Measurements from ENCODE around the gene ANG.
"Not testable (repeated sequence)": the region's sequence is repeated elsewhere in the genome, so short reads cannot be mapped to it uniquely, and the experiment has no call there.

ANG gene

DNA sequence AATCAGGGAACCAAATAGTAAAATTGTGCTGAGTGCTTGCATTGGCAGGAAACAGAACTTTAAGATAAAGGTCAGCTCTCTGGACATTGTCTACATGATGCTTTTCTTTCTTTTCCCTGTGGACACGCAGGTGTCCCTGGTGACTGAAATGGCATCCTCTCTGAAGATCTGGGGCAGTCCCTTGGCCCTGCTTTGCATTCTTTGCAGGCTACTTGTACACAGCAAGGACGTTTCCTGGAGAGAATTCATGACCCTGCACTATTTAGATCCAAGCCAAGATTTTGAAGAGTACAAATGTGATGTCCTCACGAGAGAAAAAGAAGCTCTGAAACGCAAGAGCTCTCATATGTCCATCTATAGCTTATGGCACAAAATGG, 45.9 kb downstream of the ANG start:
- in situ Hi-C loops (cut with MboI; ENCODE audit: low sequenced_read_pairs) = no loop called here

GRCh38 chr14:20738292-20738691, 49.7 kb downstream of the ANG start:
- in situ Hi-C loops (cut with MboI; ENCODE audit: low sequenced_read_pairs) = not testable (repeated sequence)

GRCh38 chr14:20742132-20742531, 53.6 kb downstream of the ANG start:
- in situ Hi-C loops (cut with MboI; ENCODE audit: low sequenced_read_pairs) = no loop called here

GRCh38 chr14:20743556-20743955, 55.0 kb downstream of the ANG start:
- in situ Hi-C loops (cut with MboI; ENCODE audit: low sequenced_read_pairs) = no loop called here
